ENCODE measurements around the gene COX6A1.
"Not testable (repeated sequence)": the region's sequence is repeated elsewhere in the genome, so short reads cannot be mapped to it uniquely, and the experiment has no call there.

Gene COX6A1

GRCh38 chr12:120481022-120481767 lies 43.3 kb downstream of the COX6A1 start:
- in situ Hi-C loops (cut with HindIII; ENCODE audit: low pct_ligation_motif_present, low pct_unique_long_range_greater_than_20kb, low sequenced_read_pairs) = no loop called here
- DNase-seq = no peak

- DNase-seq = no peak
- in situ Hi-C loops (cut with HindIII; ENCODE audit: low pct_ligation_motif_present, low pct_unique_long_range_greater_than_20kb, low sequenced_read_pairs) = no loop called here
Measured at GRCh38 chr12:120483621-120484020, 45.7 kb downstream of the COX6A1 start.

GRCh38 chr12:120485961-120486881 lies 48.3 kb downstream of the COX6A1 start:
- no peak for DNase-seq
- in situ Hi-C loops (cut with HindIII; ENCODE audit: low pct_ligation_motif_present, low pct_unique_long_range_greater_than_20kb, low sequenced_read_pairs) = no loop called here

- not testable (repeated sequence) for DNase-seq
Measured at GRCh38 chr12:120487552-120487951, 49.6 kb downstream of the COX6A1 start.

GRCh38 chr12:120488057-120488640 lies 50.2 kb downstream of the COX6A1 start:
- in situ Hi-C loops (cut with HindIII; ENCODE audit: low pct_ligation_motif_present, low pct_unique_long_range_greater_than_20kb, low sequenced_read_pairs) = no loop called here
- no peak for DNase-seq

More at GRCh38 chr12:120487552-120487951, 49.6 kb downstream of the COX6A1 start:
- in situ Hi-C loops (cut with HindIII; ENCODE audit: low pct_ligation_motif_present, low pct_unique_long_range_greater_than_20kb, low sequenced_read_pairs) = not testable (repeated sequence)

- no peak for DNase-seq
- in situ Hi-C loops (cut with HindIII; ENCODE audit: low pct_ligation_motif_present, low pct_unique_long_range_greater_than_20kb, low sequenced_read_pairs) = no loop called here
Measured at GRCh38 chr12:120489018-120489417, 51.1 kb downstream of the COX6A1 start.

GRCh38 chr12:120490325-120490724 lies 52.4 kb downstream of the COX6A1 start:
- in situ Hi-C loops (cut with HindIII; ENCODE audit: low pct_ligation_motif_present, low pct_unique_long_range_greater_than_20kb, low sequenced_read_pairs) = no loop called here
- no peak for DNase-seq
